AG08396 (cell line): ENCODE results near the gene FMNL2.
A peak's percentile ranks its signal among the peaks of the same experiment; 100 is the strongest.

Source experiments
- DNase-seq: peaks from one replicate; pipeline ENCODE4 v3.0.0; 2012; ENCODE audit warnings: low spot score, mixed read lengths

The FMNL2 gene

DNA sequence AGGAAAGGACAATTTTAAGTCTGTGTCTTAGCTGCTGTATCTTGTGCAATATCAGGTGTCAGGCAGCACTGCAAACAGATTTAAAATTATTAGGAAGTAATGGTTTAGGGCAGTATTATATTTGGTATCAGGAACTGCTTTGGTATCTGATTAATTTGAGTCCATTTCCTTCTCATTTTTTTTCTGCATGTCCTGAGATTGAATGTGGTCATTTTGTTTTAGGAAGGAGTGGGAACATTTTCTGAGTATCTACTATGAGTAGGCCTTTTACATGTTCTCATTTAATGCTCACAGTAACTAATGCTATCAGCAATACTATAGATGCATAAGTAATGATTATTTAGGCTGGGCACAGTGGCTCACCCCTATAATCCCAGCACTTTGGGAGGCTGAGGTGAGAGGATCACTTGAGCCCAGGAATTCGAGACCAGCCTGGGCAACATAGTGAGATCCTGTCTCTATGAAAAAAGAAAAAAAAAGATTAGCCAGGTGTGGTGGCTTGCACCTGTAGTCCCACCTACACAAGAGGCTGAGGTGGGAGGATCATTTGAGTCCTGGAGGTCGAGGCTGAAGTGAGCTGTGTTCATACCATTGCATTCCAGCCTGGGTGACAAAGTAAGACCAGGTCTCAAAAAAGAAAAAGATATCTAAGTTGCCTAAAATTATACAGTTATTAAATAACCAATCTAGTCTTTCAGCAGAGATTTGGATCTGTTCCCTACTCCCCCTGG lies 4.7 kb downstream of the FMNL2 start:
- DNase-seq: no peak

DNA sequence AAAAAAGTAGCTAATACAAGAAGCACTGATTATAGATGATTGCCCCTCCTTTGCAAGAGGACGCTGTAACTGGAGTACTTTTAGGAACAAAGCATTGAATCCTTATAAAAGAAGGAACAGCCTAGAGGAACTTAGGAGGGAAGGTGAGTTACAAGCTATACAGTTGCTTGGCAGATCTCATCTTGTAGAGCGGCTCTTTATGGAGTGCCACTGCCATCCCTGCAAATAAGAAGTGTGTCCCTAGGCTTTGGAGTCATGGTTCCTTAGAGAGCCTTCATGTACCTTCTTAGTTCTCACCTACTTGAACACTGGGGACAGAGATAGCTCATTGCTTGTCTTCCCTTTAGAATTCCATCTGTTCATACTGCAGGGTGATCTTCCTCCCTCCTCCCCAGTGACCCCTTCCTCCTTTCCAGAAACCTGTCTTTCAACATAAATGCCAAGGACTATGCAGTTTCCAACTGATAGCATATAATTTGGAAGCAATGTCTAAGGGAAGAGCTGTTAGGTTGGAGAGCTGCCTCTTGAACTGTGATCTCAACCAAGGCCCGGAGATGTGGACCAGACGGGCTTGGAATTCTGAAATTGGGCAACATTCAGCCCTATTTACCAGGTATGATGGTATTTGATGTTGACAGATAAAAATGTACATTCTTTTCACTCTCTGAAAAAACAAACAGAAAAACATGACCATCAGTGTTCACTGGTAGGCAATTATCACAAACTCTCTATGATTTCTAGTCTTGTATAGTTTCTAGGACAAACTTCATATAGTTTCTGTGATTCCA lies 7.5 kb downstream of the FMNL2 start:
- DNase-seq: no peak

DNA sequence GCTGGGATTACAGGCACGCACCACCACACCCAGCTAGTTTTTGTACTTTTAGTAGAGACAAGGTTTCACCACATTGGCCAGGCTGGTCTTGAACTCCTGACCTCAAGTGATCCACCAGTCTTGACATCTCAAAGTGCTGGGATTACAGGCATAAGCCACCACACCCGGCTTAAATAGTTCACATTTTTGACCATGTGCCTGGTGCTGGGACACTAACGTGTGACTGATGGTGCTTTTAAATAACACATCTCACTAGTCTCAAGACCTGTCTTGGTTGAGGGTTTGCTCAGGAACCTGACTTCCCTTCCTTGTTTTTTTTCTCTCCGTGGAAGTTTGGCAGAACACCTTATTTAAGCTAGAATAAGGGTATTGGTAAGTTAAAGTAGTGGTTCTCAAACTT lies 8.5 kb downstream of the FMNL2 start:
- DNase-seq: no peak

GRCh38 chr2:152344579-152345195 lies 9.7 kb downstream of the FMNL2 start:
- DNase-seq: no peak

DNA sequence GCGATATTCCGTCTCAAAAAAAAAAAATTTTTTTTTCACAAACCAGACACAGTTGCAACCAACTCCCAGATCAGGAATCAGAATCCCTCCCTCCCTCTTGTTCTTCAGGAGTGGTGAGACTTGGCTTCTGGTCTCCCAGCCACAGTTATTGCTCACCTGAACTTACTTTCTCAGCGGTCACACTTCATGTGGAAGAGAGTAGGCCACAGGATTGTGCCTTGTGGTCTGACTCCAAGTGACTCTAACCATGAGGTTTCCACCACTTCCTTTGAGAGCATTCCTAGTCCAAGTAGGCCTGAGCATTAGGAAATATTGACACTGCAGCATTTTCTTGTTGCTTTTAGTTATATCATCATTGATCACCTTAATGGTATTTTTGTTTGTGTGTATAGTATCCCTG lies 12.1 kb downstream of the FMNL2 start:
- peak; percentile 39 for DNase-seq

DNA sequence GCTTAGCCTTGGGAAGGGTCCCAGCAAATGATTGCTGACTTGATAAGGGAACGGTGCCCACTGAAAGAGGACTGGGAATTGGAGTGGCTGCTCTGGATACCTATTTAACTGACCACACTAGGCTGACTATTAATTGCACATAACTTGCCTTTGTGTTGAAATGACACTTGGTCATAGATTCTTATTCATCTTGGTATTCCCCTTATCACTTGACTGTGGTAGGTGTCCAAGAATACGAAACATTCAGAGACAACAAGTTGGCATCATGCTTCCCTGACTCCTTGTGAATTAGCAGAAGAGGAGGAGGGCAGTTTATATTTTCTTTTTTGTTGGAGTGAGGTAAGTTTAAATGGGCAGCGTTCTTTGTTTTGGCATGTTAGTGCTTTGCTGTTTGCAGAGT lies 13.4 kb downstream of the FMNL2 start:
- DNase-seq: no peak

GRCh38 chr2:152349416-152349815 lies 14.4 kb downstream of the FMNL2 start:
- DNase-seq: no peak

DNA sequence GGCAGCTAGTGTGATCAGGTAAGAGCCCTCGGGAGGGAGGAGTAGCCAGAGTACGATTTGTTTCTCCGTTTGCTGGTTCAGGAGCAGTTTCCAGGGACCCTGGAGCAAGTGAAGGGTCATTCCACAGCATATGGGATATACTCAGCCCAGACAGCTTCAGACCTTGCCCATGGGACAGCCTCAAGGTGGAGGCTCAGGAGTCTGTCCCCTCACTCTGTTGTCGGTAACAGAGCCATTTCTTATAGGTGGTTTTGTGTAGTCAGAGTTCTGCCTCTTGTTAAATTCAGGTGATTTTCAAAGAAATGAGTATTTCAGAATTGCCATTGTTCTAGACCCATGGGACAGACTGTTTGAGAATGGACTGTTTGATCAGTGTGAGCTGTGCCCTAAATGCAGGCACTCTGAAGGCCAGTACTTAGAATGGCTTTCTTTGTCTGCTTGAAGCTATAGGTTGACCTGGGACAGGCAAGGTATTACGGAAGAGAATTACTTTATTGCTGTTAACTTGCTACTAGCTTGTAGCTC lies 15.2 kb downstream of the FMNL2 start:
- no peak for DNase-seq

- DNase-seq: no peak
Observed at GRCh38 chr2:152352616-152353015, 17.6 kb downstream of the FMNL2 start.

GRCh38 chr2:152353364-152353763 lies 18.4 kb downstream of the FMNL2 start:
- DNase-seq: no peak

DNA sequence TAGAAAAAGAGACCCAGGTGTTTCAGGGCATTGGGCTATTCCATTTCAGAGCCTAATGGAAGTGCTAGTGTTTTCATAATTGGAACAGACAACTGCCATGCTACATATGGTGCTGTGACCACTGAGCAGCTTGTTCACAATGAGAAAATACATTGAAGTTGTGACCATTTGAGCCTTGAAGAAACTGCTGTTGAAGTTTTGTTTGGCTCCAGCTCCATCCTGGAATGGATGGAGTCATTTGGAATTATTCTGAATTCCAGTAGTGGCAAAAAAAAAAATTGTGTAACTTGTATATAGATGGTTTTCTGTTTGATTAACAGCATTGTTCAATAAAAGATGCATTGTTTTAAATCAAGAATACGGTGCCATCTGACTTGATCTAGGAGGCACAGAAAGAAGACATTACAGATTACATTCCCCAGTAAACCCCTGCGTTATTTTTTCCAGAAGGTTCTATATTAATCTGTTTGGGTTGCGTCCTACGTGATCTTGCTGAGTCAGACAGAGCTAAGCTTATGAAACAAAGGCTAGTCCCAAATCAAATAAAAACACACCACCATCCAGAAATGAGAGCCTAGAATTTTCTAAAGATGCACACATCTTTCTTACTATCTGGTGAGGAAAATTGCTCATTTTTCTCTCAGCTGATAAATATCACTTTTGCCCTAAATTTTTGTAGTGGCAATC lies 19.2 kb downstream of the FMNL2 start:
- DNase-seq: no peak

DNA sequence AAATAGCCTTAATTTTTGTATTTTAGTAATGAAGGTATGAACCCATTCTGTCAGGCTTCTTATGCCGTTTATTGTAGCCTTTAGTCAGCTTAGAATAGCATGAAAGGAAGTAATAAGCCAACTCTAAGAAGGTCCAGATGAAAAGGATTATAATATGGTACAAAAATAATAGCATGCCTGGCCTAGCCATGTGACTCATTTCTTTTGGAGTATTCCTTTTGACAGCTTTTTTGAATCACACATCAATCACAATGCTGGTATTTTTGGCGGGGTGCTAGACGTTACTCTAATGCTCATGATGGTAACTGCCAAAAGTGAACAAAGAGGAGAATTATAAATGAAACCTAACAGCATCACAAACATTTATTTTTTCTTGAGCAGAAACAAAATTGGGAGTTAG lies 19.9 kb downstream of the FMNL2 start:
- no peak for DNase-seq

DNA sequence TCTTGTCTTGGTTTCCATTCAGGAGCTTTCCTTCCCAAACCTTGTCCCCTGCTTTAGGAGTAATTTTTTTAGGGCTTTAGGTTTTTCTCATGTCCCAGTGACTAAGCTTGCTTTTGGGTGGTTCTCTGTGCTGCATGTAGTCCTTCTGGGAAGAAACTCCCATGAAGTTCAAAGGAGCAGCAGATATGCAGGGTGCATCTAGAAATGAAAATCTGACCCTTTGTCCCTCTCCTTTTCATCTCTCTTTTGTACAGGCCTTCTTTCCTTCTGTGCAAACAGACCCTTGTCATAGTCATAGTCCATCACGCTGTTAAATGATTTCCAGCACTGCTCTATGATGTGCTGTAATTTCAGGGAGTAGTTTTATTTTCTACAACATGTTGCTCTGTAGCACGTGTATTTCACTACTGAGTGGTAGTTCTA lies 20.4 kb downstream of the FMNL2 start:
- DNase-seq: no peak

- DNase-seq: no peak
Observed at GRCh38 chr2:152359573-152360363, 24.8 kb downstream of the FMNL2 start.

GRCh38 chr2:152363936-152364335 lies 29.0 kb downstream of the FMNL2 start:
- DNase-seq: no peak

DNA sequence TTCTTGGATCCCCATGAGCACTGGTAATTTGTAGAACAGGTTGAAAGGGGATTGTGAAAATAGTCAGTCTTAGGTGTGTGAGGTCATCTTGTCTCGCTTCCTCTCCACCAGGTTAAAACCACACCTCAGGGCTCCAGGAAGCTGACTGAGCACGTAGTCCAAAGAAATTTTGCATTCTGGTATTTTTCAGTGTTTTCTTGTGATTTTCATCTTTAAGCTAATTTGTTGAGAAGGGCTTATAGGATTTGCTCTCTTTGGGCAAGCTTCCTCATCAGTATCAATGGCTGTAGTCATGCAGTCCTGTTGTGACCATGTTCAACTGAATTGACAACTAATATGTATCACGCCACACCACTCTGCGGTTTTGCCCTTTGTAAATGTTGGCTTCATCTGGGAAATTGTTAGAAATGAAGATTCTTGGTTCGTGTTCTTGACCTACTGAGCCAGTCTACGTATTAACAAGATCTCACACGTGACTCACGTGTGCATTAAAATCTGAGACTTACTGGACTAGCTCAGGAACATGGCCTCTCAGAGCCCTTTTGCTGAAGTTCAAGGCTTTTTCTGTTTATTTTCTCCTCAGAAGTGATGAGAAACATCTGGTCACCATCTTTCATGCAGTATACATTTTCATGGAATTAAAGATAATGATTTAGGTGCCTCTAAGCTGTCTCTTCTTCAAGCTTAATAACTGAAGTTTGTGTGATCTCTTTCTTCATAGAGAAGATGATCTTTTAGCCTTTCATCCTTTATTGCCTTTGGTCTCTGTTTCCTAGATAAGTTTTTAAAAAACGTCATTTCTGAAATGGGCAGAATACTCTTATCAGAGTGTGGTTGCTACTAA lies 32.8 kb downstream of the FMNL2 start:
- DNase-seq: no peak

DNA sequence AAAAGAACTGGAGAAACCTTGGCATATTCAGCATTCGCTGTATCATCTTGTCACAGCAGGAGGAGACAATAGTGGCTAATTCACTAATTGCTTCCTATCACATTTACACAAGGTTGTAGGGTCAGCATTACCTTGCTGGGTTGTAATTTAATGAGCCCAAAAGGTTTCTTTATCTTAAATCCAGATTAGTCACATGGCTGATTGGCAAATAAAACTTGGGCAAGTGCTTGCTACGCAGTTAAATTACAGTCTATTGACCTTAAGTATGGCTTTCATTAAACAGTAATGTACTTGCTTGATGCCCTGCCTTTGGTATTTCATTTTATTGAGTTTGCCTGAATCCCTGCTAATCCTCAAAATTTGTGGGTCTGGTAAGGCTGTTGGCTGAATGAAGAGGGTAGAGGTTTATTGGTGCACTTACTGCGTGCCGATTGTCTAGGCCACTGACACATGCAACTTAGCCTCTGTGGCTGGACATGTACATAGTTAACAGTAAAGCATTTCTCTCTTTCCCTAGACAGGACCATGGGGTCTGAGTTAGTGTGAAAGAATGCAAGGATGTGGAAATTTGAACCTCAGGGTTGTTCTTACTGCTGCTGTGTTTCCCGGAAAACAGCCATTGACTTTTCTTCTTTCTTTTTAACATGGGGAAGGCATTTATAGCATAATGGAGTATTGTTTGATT lies 34.3 kb downstream of the FMNL2 start:
- DNase-seq: peak; percentile 48

GRCh38 chr2:152370783-152371182 lies 35.8 kb downstream of the FMNL2 start:
- DNase-seq: no peak

DNA sequence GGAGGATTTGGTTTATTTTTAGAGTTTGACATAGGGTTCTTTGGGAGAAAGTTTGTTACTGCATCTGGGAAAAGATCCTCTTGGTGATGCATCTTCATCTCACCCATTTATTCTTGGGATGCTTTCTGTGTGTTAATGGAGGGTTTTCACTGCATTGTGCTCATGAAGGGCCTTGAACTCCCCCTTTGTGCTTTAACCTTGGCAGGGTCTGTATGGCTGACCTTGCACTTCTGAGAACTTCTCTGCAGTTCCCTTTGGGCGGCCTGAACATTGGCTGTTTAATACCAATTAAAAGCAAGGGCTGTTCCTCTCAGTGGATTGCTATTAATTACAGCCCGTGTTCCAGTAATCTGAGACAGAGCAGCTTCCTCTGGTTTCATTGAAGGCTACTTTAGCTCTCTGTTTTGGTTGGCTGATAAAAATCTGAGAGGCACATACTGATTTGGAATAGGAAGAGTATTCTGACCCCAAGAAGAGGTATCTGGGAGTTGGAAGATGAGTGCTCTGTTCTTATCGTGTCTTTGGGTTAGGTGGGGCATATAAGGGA lies 37.5 kb downstream of the FMNL2 start:
- no peak for DNase-seq

- no peak for DNase-seq
Observed at GRCh38 chr2:152375174-152375573, 40.2 kb downstream of the FMNL2 start.
